Measurements from ENCODE around the gene KDM5C.

KDM5C gene

GRCh38 chrX:53224860-53225797, at the start of gene KDM5C:
Gene KDM5C, minus strand, starts transcription at chrX:53225207. Its CDS starts 318 bp downstream, at chrX:53224889.
- DNase-seq, result peak; percentile 62

- DNase-seq, result no peak
Measured at GRCh38 chrX:53272808-53273337, 47.9 kb upstream of the KDM5C start.

- no peak for DNase-seq
Measured at GRCh38 chrX:53269536-53270107, 44.6 kb upstream of the KDM5C start.

GRCh38 chrX:53268173-53268572, 43.2 kb upstream of the KDM5C start:
- no peak for DNase-seq

- DNase-seq, result no peak
Measured at GRCh38 chrX:53266914-53267313, 41.9 kb upstream of the KDM5C start.

GRCh38 chrX:53265771-53266574, 41.0 kb upstream of the KDM5C start:
- no peak for DNase-seq

GRCh38 chrX:53263597-53264094, 38.6 kb upstream of the KDM5C start:
- DNase-seq, result no peak

GRCh38 chrX:53262918-53263394, 37.9 kb upstream of the KDM5C start:
- no peak for DNase-seq

- DNase-seq, result no peak
Measured at GRCh38 chrX:53262189-53262917, 37.3 kb upstream of the KDM5C start.

GRCh38 chrX:53261355-53261972, 36.5 kb upstream of the KDM5C start:
- no peak for DNase-seq

GRCh38 chrX:53260836-53261235, 35.8 kb upstream of the KDM5C start:
- DNase-seq, result no peak

GRCh38 chrX:53257670-53258423, 32.8 kb upstream of the KDM5C start:
- DNase-seq, result no peak

GRCh38 chrX:53257166-53257565, 32.2 kb upstream of the KDM5C start:
- no peak for DNase-seq

GRCh38 chrX:53256446-53257041, 31.5 kb upstream of the KDM5C start:
- DNase-seq, result no peak

GRCh38 chrX:53255738-53256191, 30.8 kb upstream of the KDM5C start:
- no peak for DNase-seq

GRCh38 chrX:53254570-53255461, 29.8 kb upstream of the KDM5C start:
- DNase-seq, result no peak

GRCh38 chrX:53253293-53254020, 28.4 kb upstream of the KDM5C start:
- DNase-seq, result no peak

- no peak for DNase-seq
Measured at GRCh38 chrX:53251307-53251706, 26.3 kb upstream of the KDM5C start.

GRCh38 chrX:53250556-53250955, 25.5 kb upstream of the KDM5C start:
- no peak for DNase-seq

All from DMS153 (cell line).